GM12878 (cell line): Measurements from ENCODE around the gene KIAA1217. TPM values are rescaled to one million over a fixed set of nuclear protein-coding genes. Genes with fewer than 3 reads are reported as not detected.

Source experiments
- ATAC-seq: fragments of 200-7000 bp; cut with Tn5 transposase; 3 replicates; pipeline ENCODE4 v1.9.1; 2020; ENCODE audit warnings: mild to moderate bottlenecking, moderate library complexity
- BruUV-seq: library from RNA; stranded (reverse); fragments of 400-500 nt; replicated peaks from 2 replicates; lab custom pipeline; 2021; lab: Mats Ljungman, UMichigan
- CTCF ChIA-PET: fragments of 300-600 bp; sonication (Branson Sonifier 250); formaldehyde crosslinking; extraction: SDS; loops from one replicate; lab custom pipeline; 2021; ENCODE audit warnings: inconsistent platforms; lab: Yijun Ruan, JAX
- POLR2A ChIA-PET: fragments of 350-600 bp; formaldehyde crosslinking; extraction: SDS; loops from one replicate; lab custom pipeline; 2021; ENCODE audit warnings: inconsistent platforms; lab: Charles Lee
- RAD21 ChIA-PET: fragments of 300-600 bp; sonication (Branson Sonifier 250); formaldehyde crosslinking; loops from one replicate; lab custom pipeline; 2023; ENCODE audit warnings: antibody characterized with exemption; ENCODE audit not compliant: unreplicated experiment; lab: Charles Lee
- SMC1A ChIA-PET: fragments of 300-600 bp; sonication (Branson Sonifier 250); formaldehyde crosslinking; loops from one replicate; lab custom pipeline; 2023; ENCODE audit not compliant: unreplicated experiment, uncharacterized antibody; lab: Charles Lee
- DNase-seq: peaks from one replicate; pipeline ENCODE4 v3.0.0-alpha.2; 2011; ENCODE audit warnings: low read depth, low spot score
- FAIRE-seq: peaks from 3 replicates; lab custom pipeline; 2011; peaks lifted over from hg19 to GRCh38; lab: Jason Lieb, UNC
- H2AFZ ChIP-seq: 2 replicates; pipeline ENCODE4 v1.6.0; 2011; ENCODE audit warnings: low read depth, low read length, control low read depth; ENCODE audit not compliant: control insufficient read depth
- H3K27ac ChIP-seq: 2 replicates; pipeline ENCODE4 v1.5.1; 2011; ENCODE audit warnings: control low read depth; ENCODE audit not compliant: control insufficient read depth, insufficient read depth
- H3K27me3 ChIP-seq, 2 experiments: replicated peaks in 1 of 2; 2 replicates each; pipeline versions ENCODE4 v1.6.0 to v1.6.1; 2011; ENCODE audit warnings: low read length in 1 of 2; ENCODE audit not compliant: control insufficient read depth in 2 of 2, insufficient read depth in 2 of 2
- H3K36me3 ChIP-seq, 2 experiments: 2 replicates each; pipeline ENCODE4 v1.5.1; 2011; ENCODE audit warnings: low read length in 1 of 2; ENCODE audit not compliant: control insufficient read depth in 2 of 2, insufficient read depth in 2 of 2
- H3K4me1 ChIP-seq: 2 replicates; pipeline ENCODE4 v1.6.1; 2011; ENCODE audit warnings: mild to moderate bottlenecking, low read length, moderate library complexity, mixed read lengths; ENCODE audit not compliant: control insufficient read depth, insufficient read depth
- H3K4me2 ChIP-seq: 2 replicates; pipeline ENCODE4 v1.6.0; 2011; ENCODE audit warnings: control low read depth; ENCODE audit not compliant: control insufficient read depth, insufficient read depth
- H3K4me3 ChIP-seq: fragments of 200-600 bp; sonication (generic); 2 replicates; pipeline ENCODE4 v1.5.1; 2016
- H3K79me2 ChIP-seq: 2 replicates; pipeline ENCODE4 v1.6.0; 2011; ENCODE audit warnings: low read length; ENCODE audit not compliant: control insufficient read depth, insufficient read depth
- H3K9ac ChIP-seq: 2 replicates; pipeline ENCODE4 v1.8.0; 2011; ENCODE audit warnings: low read length, control low read depth, mixed read lengths; ENCODE audit not compliant: control insufficient read depth, insufficient read depth
- H3K9me3 ChIP-seq: replicated peaks from 3 replicates; pipeline ENCODE4 v1.5.1; 2011; ENCODE audit warnings: mild to moderate bottlenecking, low read length; ENCODE audit not compliant: control insufficient read depth, insufficient read depth
- H4K20me1 ChIP-seq: 2 replicates; pipeline ENCODE4 v1.6.0; 2011; ENCODE audit not compliant: control insufficient read depth, insufficient read depth
- CBX5 ChIP-seq: sonication (generic); IDR thresholded peaks from 2 replicates; pipeline ENCODE4 v1.6.1; 2016; ENCODE audit warnings: low read depth, moderate library complexity, mild to moderate bottlenecking, inconsistent platforms
- CEBPB ChIP-seq, 2 experiments: fragments of 150-350 bp in 1 of 2; IDR thresholded peaks; 2 replicates each; pipeline ENCODE4 v1.6.1; 2012 to 2014; ENCODE audit warnings: low read depth in 2 of 2, low read length in 2 of 2, borderline replicate concordance in 1 of 2, inconsistent platforms in 1 of 2
- CREB1 ChIP-seq: IDR thresholded peaks from 2 replicates; pipeline ENCODE4 v1.6.1; 2012; ENCODE audit warnings: low read depth, mild to moderate bottlenecking, inconsistent platforms
- DPF2 ChIP-seq: fragments of 450-650 bp; IDR thresholded peaks from 2 replicates; pipeline ENCODE4 v1.6.1; 2017; ENCODE audit warnings: mild to moderate bottlenecking
- KLF5 ChIP-seq: fragments of 450-650 bp; IDR thresholded peaks from 2 replicates; pipeline ENCODE4 v1.6.1; 2014; ENCODE audit warnings: mild to moderate bottlenecking; ENCODE audit not compliant: partially characterized antibody
- LARP7 ChIP-seq: fragments of 450-650 bp; IDR thresholded peaks from 2 replicates; pipeline ENCODE4 v1.6.1; 2017; ENCODE audit warnings: mild to moderate bottlenecking
- MYC ChIP-seq: IDR thresholded peaks from 2 replicates; pipeline ENCODE4 v1.6.1; 2011; ENCODE audit warnings: mild to moderate bottlenecking, low read length, moderate library complexity, inconsistent platforms; ENCODE audit not compliant: insufficient read depth, insufficient replicate concordance, insufficient read length, severe bottlenecking
- PAX8 ChIP-seq: fragments of 450-650 bp; IDR thresholded peaks from 2 replicates; pipeline ENCODE4 v1.6.1; 2017; ENCODE audit warnings: mild to moderate bottlenecking, moderate library complexity
- PKNOX1 ChIP-seq: fragments of 450-650 bp; IDR thresholded peaks from 2 replicates; pipeline ENCODE4 v1.6.1; 2016; ENCODE audit warnings: mild to moderate bottlenecking
- SPI1 ChIP-seq: IDR thresholded peaks from 2 replicates; pipeline ENCODE4 v1.6.1; 2011; ENCODE audit warnings: low read depth, mild to moderate bottlenecking, low read length, moderate library complexity, borderline replicate concordance; ENCODE audit not compliant: insufficient read depth
- TCF12 ChIP-seq: IDR thresholded peaks from 2 replicates; pipeline ENCODE4 v1.6.1; 2011; ENCODE audit warnings: low read depth, mild to moderate bottlenecking, low read length
- ZBTB11 ChIP-seq: fragments of 450-650 bp; formaldehyde crosslinking; IDR thresholded peaks from 2 replicates; pipeline ENCODE4 v1.5.0; 2022; ENCODE audit warnings: mild to moderate bottlenecking, missing genetic modification characterization
- ZNF207 ChIP-seq: fragments of 450-650 bp; IDR thresholded peaks from 2 replicates; pipeline ENCODE4 v1.6.1; 2014; ENCODE audit warnings: antibody characterized with exemption, mild to moderate bottlenecking, borderline replicate concordance
- ZSCAN29 ChIP-seq: fragments of 450-650 bp; IDR thresholded peaks from 2 replicates; pipeline ENCODE4 v1.6.1; 2017; ENCODE audit warnings: mild to moderate bottlenecking, moderate library complexity
- WGBS: methylation state at CpG from one replicate; pipeline ENCODE4 v1.1.6; 2016; ENCODE audit warnings: low lambda C conversion rate; ENCODE audit not compliant: insufficient replicate concordance, insufficient coverage; ENCODE audit errors: missing lambda C conversion rate; 5-methylcytosine and 5-hydroxymethylcytosine counted together
- in situ Hi-C: fragments of 300-500 bp; cut with MboI; formaldehyde crosslinking; loops from 9 replicates; pipeline ENCODE4 v1.14.3; 2018; ENCODE audit warnings: mixed read lengths
- intact Hi-C: fragments of 100-400 bp; cut with micrococcal nuclease; formaldehyde crosslinking; loops from one replicate; pipeline ENCODE4 v1.14.2; 2022; ENCODE audit not compliant: unreplicated experiment
- polyA plus RNA-seq, 11 experiments: library from polyadenylated mRNA; depleted of rRNA in 4 of 11; unstranded in 6 of 11; stranded (reverse) in 5 of 11; fragments of >200 nt; fragmentation: Nextera tagmentation in 4 of 11; fragmentation: Illumina TruSeq in 1 of 11; extraction: Ambion mirVana in 4 of 11; extraction: Trizol in 1 of 11; gene quantifications; 1 replicate in 1 of 11; 2 replicates in 10 of 11; pipeline versions ENCODE4 v1.2.1 to v1.2.3, GENCODE V29; 2011 to 2016; ENCODE audit warnings: inconsistent platforms in 2 of 11, missing spikeins in 2 of 11, low read depth in 1 of 11
- total RNA-seq, 4 experiments: library from RNA; depleted of rRNA in 3 of 4; stranded (reverse); fragments of >200 nt in 3 of 4; fragmentation: Illumina TruSeq in 1 of 4; extraction: Trizol in 1 of 4; gene quantifications; 2 replicates each; pipeline versions ENCODE4 v1.2.1 to v1.2.3, GENCODE V29; 2013 to 2021

KIAA1217 gene
- total and polyA plus RNA-seq, 10 of the 15 experiments (the other 5 are each of a cell fraction or from before 2014, with no cell fraction given), result 0.57 to 3.8 (median 2.1) TPM

- H3K4me3 ChIP-seq, result no peak overlapping the region
- TF ChIP-seq CBX5 (0 out of 2 replicates have a peak, but pooled peaks have one; percentile 34), ZSCAN29 (no peak), TCF12 (no peak)
- no peak overlapping the region for H3K27ac ChIP-seq
- H3K4me2 ChIP-seq, result no peak overlapping the region
- no peak overlapping the region for H2AFZ ChIP-seq
- in situ Hi-C loops (no loop called here), intact Hi-C loops (no loop called here)
- H3K9ac ChIP-seq, result no peak overlapping the region
- H3K79me2 ChIP-seq, result no peaks in the 10 kb centered on the region
- no peak for FAIRE-seq
- H3K4me1 ChIP-seq, result no peaks in the 10 kb centered on the region; the same call in 1 of the 2 replicates
- SMC1A ChIA-PET, result interaction anchor here (0.8 to 1.0 kb wide), 3 partner anchors 12 to 50 kb away, joined by 3 read pairs; no protein-coding TSS in a partner anchor
- 2% methylated on average over 3 of the region's 3 CpGs for WGBS
- RAD21 ChIA-PET, result no interaction called here
- H3K36me3 ChIP-seq, result no peaks in the 10 kb centered on the region
- no peaks in the 10 kb centered on the region for H4K20me1 ChIP-seq
- BruUV-seq, result no TSS peak
- CTCF ChIA-PET, result no interaction called here
- POLR2A ChIA-PET, result interaction anchor here (1.9 kb wide), 1 partner anchor 10 kb away, joined by 5 read pairs; no protein-coding TSS in a partner anchor
- no peaks in the 10 kb centered on the region for H3K27me3 ChIP-seq
- ATAC-seq, result no peak; the same call in 2 of the 3 replicates
- DNase-seq, result no peak
- H3K9me3 ChIP-seq, result peaks cover 5% of the 10 kb centered on the region; the same call in 2 of the 3 replicates
These were observed 68.3 kb downstream of the KIAA1217 start for GRCh38 chr10:24277277-24277676.

- ChIA-PET RAD21 (no interaction called here), CTCF (no interaction called here), SMC1A (interaction anchor here (1.0 kb wide), 2 partner anchors 12 to 49 kb away, joined by 3 read pairs; no protein-coding TSS in a partner anchor), POLR2A (interaction anchor here (1.9 kb wide), 1 partner anchor 10 kb away, joined by 5 read pairs; no protein-coding TSS in a partner anchor)
- H3K79me2 ChIP-seq, result no peaks in the 10 kb centered on the region
- H3K36me3 ChIP-seq, result no peaks in the 10 kb centered on the region
- no peak overlapping the region for H3K9ac ChIP-seq
- H4K20me1 ChIP-seq, result no peaks in the 10 kb centered on the region
- no peak overlapping the region for H2AFZ ChIP-seq
- no peak overlapping the region for H3K4me2 ChIP-seq
- no TSS peak for BruUV-seq
- ATAC-seq (no peak; the same call in 2 of the 3 replicates), DNase-seq (no peak), FAIRE-seq (no peak)
- intact Hi-C loops, result no loop called here
- H3K27me3 ChIP-seq, result no peaks in the 10 kb centered on the region
- in situ Hi-C loops, result no loop called here
- no peaks in the 10 kb centered on the region; the same call in 1 of the 2 replicates for H3K4me1 ChIP-seq
- WGBS, result 32% methylated on average over 9 of the region's 9 CpGs
- no peak overlapping the region for H3K4me3 ChIP-seq
- H3K27ac ChIP-seq, result no peak overlapping the region
- H3K9me3 ChIP-seq, result peaks cover 5% of the 10 kb centered on the region; the same call in 2 of the 3 replicates
- TF ChIP-seq LARP7 (no peak), KLF5 (no peak), SPI1 (no peak), PKNOX1 (no peak), CREB1 (no peak), MYC (no peak), ZBTB11 (CRISPR knock-in tag) (no peak), ZNF207 (no peak), CEBPB (IDR thresholded peaks at IDR 0.05; ENCODE audit: borderline replicate concordance in 1 of 2, low read depth in 2 of 2, low read length in 2 of 2) (no peak), PAX8 (no peak), DPF2 (no peak)
These were observed 68.8 kb downstream of the KIAA1217 start for GRCh38 chr10:24277771-24278170.
